GM19467 (cell line): Measurements from ENCODE around the gene STEAP1.

ENCODE experiments used
- ATAC-seq: cut with Tn5 transposase; IDR thresholded peaks from one replicate; pipeline ENCODE4 v1.9.1; 2021; ENCODE audit warnings: mild to moderate bottlenecking, moderate library complexity; ENCODE audit not compliant: unreplicated experiment

The STEAP1 gene

GRCh38 chr7:90211391-90212148, 57.3 kb downstream of the STEAP1 start, which contains the start of gene STEAP2:
Gene STEAP2 (plus strand): TSS chr7:90211740. CDS start chr7:90225083, 13,343 bp downstream.
- ATAC-seq, result peak; percentile 91

GRCh38 chr7:90212149-90212495, 57.9 kb downstream of the STEAP1 start:
- ATAC-seq, result no peak

- no peak for ATAC-seq
Measured at GRCh38 chr7:90213521-90213920, 59.3 kb downstream of the STEAP1 start.
